GM21360 (cell line): ENCODE measurements around the gene MOV10L1.

ENCODE experiments used
- ATAC-seq: cut with Tn5 transposase; IDR thresholded peaks from one replicate; pipeline ENCODE4 v1.9.1; 2021; ENCODE audit warnings: mild to moderate bottlenecking, moderate library complexity; ENCODE audit not compliant: unreplicated experiment

MOV10L1 gene

DNA sequence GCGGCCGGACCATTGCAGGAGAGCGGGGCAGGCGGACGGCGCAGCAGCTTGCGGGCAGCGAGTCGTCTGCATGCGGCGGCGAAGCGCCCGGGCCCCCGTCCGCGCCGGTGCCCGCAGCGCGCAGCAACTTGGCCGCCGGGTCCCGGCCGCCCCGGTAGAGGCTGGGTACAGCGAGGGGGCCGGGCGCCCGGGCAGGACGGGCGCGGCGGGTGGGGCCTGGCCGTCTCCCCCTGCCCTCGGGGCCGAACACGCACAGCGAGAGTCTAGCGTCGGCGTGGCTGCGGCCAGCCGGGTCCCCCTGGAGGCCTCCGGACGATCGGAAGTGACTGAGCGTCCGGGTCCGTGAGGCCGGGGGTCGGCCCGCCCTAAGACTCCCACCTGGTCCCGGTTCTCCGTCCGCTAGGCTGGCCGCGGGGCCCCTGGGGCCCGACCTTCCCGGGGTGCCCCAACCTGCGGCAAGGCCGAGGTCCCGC lies 95.1 kb downstream of the MOV10L1 start:
- no peak for ATAC-seq

GRCh38 chr22:50185375-50186087 lies 95.7 kb downstream of the MOV10L1 start, which contains the start of gene TRABD:
TRABD (plus strand) TSS chr22:50185913; CDS start chr22:50193061, 7,148 bp downstream.
- ATAC-seq, result peak; percentile 46

GRCh38 chr22:50186181-50186714 lies 96.4 kb downstream of the MOV10L1 start:
- no peak for ATAC-seq

DNA sequence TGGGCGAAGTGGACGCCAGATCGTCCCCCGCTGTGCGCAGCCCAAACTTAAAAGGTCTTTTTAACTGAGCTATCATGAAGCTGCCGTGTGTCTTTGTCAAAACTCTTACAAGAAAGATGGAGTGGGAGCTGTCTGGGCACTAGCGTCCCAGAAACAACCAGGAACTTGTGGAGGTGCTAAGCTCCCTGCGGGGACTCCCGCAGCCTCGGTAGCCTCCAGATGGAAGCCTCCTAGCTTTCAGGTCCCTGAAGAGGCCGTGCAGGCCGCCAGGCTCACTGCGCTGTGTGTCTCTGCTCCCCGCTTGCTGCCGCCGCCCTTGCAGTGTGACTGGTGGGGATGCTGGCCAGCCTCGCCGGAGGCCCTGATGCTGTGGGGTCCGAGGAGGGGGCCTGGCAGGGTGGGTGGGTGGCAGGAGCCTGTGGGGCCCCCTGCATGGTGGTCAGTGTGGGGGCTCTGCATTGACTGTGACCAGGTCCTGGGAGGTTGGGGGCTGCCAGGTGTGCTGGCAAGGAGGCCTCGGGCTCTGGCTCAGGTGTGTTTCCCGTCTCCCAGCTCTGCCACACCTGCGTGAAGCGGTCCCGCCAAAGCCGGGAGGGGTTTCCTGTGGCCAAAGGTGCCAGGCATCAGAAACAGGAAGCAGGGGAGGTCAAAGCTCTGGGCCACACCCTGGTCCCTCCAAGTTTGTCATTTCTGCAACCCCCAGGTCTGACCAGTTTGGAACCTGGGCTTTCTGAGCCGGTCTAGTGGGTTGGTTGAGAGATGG lies 97.1 kb downstream of the MOV10L1 start:
- no peak for ATAC-seq

DNA sequence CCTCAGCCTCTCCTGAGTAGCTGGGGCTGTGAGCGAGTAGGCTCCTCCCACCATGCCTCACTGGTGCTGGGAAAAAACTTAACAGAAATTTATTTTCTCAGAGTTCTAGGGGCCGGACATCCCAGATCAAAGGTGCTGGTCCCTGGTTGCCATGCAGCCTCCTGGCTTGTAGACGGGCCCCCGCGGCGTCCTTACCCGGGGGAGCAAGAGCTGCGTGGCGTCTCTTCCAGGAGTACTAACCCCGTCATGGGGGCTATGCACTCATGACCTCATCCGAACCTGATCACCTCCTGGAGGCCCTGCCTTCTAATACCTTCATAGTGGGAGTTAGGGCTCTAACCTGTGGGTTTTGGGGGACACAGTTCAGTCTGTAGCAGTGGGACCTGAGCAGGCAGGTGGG lies 98.5 kb downstream of the MOV10L1 start:
- ATAC-seq, result no peak

DNA sequence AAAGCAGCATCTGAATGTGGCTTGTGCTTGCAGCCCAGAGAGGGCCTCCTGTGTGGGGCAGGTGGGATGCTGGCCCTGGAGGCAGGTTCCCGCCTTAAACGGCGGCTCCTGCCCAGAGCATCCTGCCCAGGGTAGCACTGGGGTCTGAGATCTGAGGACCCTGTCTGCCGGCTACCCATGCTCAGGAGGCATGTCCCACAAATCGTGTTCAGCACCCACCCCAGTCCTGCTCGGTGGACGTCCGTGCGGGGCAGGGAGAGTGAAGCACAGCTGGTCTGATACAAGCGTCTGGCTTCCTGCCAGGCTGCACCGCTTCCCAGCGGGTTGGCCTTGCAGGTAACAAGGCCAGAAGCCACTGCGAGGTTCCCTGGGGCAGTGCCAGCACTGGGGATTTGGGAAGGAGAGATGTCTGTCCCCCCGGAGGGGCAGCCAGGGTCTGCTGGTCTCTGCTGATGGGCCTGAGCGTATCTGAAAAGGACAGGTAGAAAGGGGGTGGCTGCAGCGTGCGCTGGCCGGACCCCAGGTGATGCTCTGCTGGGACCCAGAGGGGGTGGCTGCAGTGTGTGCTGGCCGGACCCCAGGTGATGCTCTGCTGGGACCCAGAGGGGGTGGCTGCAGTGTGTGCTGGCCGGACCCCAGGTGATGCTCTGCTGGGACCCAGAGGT lies 99.5 kb downstream of the MOV10L1 start:
- ATAC-seq, result no peak

GRCh38 chr22:50189849-50190181 lies 100.0 kb downstream of the MOV10L1 start:
- no peak for ATAC-seq

DNA sequence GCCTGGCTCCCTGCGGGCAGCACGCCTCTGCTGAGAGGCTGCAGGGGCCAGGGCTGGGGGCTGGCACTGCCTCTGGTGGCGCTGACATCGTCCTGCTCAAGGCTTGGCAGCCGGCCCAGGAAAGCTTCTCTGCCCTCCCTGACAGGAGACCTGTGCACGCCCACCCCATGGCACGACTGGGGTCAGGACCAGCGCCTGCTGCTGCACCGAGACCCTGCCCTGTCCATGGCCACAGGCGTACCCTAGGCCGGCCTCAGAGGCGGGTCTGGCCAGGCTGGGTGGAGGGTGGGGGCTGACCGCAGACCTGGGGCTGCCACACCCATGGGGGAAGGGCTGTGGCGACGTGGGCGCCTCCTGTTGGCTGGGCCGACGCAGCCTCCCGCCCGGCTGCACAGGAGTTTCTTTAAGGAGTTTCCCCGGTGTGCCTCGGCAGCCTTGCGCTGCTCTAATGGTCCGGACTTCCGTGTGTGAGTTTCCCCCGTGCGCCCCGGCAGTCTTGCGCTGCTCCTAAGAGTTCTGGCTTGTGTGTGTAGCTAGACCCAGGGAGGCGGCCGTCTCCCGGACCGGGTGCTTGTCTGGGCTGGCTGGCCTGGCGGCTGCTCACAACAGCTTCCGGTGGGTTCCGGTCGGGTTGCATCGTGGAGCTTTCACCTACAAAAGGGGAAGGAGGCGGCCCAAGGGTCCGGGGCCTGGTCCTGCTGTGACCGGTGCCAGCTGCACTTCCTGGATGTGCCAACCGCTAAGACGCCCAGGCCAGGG lies 100.6 kb downstream of the MOV10L1 start:
- peak; percentile 33 for ATAC-seq

- no peak for ATAC-seq
Measured at GRCh38 chr22:50190941-50191741, 101.3 kb downstream of the MOV10L1 start.

DNA sequence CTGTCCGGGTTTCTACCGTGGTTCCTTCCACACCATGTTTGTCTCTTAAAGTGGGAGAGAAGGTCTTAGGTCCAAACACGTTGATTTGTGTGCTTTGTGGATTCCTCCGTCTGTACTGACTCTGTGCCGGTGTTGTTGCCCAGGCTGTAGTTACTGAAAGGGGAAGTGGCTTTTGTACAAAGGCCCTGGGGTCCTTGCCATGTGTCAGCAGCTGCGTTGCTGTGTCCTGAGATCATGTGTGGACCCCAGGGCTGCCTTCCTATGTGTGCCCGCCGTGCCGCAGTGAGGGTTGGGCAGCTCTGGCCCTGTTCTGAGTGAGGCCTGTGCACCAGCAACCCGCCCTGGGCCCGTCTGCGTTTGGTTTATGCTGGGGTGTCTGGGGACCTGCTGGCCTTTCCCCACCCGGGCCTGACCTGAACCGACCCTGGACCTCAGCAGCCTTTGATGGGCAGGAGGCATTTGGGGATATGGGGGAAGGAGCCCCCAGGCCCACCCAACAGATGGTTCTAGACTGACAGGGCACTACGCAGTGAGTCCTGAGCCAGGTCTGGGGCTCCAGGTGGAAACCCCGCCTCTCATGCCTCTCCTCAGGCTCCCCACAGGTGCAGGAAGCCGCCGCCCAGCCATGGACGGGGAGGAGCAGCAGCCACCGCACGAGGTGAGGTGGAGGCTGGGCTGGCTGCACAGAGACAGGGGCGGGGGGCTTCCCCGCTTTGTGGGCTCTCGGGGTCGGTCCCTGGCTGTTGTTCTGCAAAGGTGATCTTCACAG lies 102.8 kb downstream of the MOV10L1 start:
- ATAC-seq, result no peak

DNA sequence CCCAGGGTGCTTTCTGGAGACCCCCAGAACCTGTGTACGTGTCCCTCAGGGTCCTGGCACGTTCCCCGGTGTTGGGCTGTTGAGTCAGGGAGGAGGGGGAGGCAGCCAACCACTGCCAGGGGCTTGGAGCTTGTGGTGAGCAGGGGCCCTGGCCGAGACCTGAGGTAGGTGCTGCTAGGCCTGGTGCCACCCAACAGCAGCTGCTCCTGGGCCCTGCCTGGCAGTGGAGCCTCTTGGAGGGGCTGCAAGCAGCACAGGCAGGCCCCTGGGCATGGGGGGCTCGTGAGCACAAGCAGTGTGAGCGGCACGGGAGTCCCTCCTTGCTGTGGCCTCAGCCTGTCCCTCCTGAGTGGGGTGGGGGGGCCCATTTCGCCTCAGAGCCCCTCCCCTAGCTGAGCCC lies 103.8 kb downstream of the MOV10L1 start:
- ATAC-seq, result no peak

GRCh38 chr22:50194037-50194805 lies 104.4 kb downstream of the MOV10L1 start:
- ATAC-seq, result no peak

- no peak for ATAC-seq
Measured at GRCh38 chr22:50196256-50196655, 106.5 kb downstream of the MOV10L1 start.

DNA sequence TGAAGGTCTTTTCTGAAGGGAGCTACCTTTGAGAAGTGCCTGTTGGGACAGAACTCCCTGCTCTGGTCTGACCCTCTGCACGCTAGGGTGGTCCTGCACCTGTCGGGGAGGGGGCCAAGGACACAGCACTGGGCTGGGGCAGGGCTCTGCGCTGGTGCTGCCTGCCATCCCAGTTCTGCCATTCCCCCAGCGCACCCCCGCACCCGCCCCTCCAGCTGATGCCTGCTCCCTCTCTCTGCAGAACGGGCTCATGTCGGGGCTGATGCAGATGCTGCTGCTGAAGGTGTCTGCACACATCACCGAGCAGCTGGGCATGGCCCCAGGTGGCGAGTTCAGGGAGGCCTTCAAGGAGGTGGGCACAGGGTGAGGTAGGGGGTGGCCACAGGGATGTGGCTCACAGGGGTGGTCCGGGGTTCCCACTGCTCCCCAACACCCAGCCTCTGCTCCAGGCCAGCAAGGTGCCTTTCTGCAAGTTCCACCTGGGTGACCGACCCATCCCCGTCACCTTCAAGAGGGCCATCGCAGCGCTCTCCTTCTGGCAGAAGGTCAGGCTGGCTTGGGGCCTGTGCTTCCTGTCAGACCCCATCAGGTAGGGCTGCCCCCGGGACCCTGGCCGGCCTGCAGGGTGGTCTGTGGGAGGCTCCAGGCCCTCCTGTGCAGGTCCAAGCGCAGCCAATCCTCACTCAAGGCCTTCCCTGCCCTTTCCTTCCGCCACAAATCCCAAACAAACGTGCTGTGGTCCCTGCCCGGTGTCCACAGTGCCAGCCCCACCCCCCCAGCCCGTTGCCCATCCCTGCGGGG lies 107.4 kb downstream of the MOV10L1 start:
- no peak for ATAC-seq

DNA sequence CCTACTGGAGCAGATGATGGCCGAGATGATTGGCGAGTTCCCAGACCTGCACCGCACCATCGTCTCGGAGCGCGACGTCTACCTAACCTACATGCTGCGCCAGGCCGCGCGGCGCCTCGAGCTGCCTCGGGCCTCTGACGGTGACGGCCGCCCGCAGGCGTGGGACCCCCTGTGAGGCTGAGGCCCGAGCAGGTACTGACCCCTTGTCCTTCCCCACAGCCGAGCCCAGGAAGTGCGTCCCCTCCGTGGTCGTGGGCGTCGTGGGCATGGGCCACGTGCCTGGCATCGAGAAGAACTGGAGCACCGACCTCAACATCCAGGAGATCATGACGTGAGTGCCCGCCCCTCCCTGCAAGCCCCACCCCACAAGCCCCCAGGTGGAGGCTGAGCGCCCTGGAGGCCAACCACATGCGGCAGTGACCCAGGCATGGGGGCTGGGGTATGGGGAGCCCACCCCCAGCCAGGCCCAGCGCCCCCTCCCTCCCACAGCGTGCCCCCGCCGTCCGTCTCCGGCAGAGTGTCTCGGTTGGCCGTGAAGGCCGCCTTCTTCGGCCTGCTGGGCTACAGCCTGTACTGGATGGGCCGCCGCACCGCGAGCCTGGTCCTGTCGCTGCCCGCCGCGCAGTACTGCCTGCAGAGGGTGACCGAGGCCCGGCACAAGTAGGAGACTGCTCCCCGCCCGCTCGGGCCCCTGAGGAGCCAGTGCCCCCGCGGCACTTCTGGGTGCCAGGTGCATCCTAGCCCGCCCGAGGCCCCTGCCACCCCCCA lies 108.2 kb downstream of the MOV10L1 start:
- ATAC-seq, result no peak

- ATAC-seq, result no peak
Measured at GRCh38 chr22:50198624-50199017, 108.8 kb downstream of the MOV10L1 start.

GRCh38 chr22:50199251-50199721 lies 109.5 kb downstream of the MOV10L1 start:
- no peak for ATAC-seq
